Measurements from ENCODE around the gene PPP2R2C.

DNA sequence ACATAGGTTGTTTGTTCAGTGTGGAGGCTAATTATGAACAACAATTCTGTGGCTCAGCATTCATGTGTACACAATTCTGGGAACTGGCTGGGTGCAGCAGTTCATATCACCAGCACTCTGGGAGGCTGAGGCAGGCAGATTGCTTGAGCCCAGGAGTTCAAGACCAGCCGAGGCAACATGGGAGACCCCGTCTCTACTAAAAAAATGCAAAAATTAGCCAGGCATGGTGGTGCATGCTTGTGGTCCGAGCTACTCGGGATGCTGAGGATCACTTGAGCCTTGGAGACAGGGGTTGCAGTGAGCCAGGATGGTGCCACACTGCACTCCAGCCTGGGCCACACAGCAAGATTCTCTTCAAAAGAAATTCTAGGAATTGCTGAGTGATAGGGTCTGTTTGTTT, 4.5 kb upstream of the PPP2R2C start:
- TF ChIP-seq, protein P1, sequence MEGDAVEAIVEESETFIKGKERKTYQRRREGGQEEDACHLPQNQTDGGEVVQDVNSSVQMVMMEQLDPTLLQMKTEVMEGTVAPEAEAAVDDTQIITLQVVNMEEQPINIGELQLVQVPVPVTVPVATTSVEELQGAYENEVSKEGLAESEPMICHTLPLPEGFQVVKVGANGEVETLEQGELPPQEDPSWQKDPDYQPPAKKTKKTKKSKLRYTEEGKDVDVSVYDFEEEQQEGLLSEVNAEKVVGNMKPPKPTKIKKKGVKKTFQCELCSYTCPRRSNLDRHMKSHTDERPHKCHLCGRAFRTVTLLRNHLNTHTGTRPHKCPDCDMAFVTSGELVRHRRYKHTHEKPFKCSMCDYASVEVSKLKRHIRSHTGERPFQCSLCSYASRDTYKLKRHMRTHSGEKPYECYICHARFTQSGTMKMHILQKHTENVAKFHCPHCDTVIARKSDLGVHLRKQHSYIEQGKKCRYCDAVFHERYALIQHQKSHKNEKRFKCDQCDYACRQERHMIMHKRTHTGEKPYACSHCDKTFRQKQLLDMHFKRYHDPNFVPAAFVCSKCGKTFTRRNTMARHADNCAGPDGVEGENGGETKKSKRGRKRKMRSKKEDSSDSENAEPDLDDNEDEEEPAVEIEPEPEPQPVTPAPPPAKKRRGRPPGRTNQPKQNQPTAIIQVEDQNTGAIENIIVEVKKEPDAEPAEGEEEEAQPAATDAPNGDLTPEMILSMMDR (IDR thresholded peaks at IDR 0.05) = no peak
- no peak for TF ChIP-seq POLR2A (IDR thresholded peaks at IDR 0.05)

Data from heart left ventricle (tissue), 13 donors.